GM21786 (cell line): ENCODE data around the gene VIM.
"Not testable (repeated sequence)": the region's sequence is repeated elsewhere in the genome, so short reads cannot be mapped to it uniquely, and the experiment has no call there.

ENCODE experiments used
- ATAC-seq: cut with Tn5 transposase; IDR thresholded peaks from one replicate; pipeline ENCODE4 v1.9.1; 2021; ENCODE audit not compliant: unreplicated experiment

VIM gene

GRCh38 chr10:17231788-17232187 lies 3.7 kb downstream of the VIM start:
- ATAC-seq: no peak

GRCh38 chr10:17232276-17232960 lies 4.4 kb downstream of the VIM start:
- ATAC-seq: no peak

- no peak for ATAC-seq
Measured at GRCh38 chr10:17233286-17233991, 5.4 kb downstream of the VIM start.

GRCh38 chr10:17234431-17234945 lies 6.4 kb downstream of the VIM start:
- ATAC-seq: no peak

GRCh38 chr10:17235136-17235535 lies 7.1 kb downstream of the VIM start:
- no peak for ATAC-seq

GRCh38 chr10:17236468-17237148 lies 8.6 kb downstream of the VIM start:
- ATAC-seq: no peak

- no peak for ATAC-seq
Measured at GRCh38 chr10:17237149-17237527, 9.1 kb downstream of the VIM start.

GRCh38 chr10:17237915-17238444 lies 9.9 kb downstream of the VIM start:
- ATAC-seq: no peak

- no peak for ATAC-seq
Measured at GRCh38 chr10:17238445-17239291, 10.6 kb downstream of the VIM start.

- ATAC-seq: no peak
Measured at GRCh38 chr10:17239345-17240085, 11.5 kb downstream of the VIM start.

- ATAC-seq: no peak
Measured at GRCh38 chr10:17240096-17240495, 12.1 kb downstream of the VIM start.

GRCh38 chr10:17240616-17241015 lies 12.6 kb downstream of the VIM start:
- ATAC-seq: no peak

- ATAC-seq: no peak
Measured at GRCh38 chr10:17241611-17242333, 13.7 kb downstream of the VIM start.

GRCh38 chr10:17244700-17245365 lies 16.8 kb downstream of the VIM start:
- ATAC-seq: no peak

GRCh38 chr10:17247210-17247609 lies 19.2 kb downstream of the VIM start:
- ATAC-seq: no peak

- ATAC-seq: no peak
Measured at GRCh38 chr10:17248964-17249363, 20.9 kb downstream of the VIM start.

GRCh38 chr10:17249820-17250219 lies 21.8 kb downstream of the VIM start:
- no peak for ATAC-seq

- no peak for ATAC-seq
Measured at GRCh38 chr10:17250736-17251135, 22.7 kb downstream of the VIM start.

- ATAC-seq: not testable (repeated sequence)
Measured at GRCh38 chr10:17254543-17255050, 26.6 kb downstream of the VIM start.
